Esophagus muscularis mucosa (tissue), 4 donors: Measurements from ENCODE around the gene SUN5. TPM values are rescaled to one million over a fixed set of nuclear protein-coding genes. Genes with fewer than 3 reads are reported as not detected.

Experiments
- DNase-seq: peaks from one replicate; pipeline ENCODE4 v3.0.0-alpha.2; 2017; ENCODE audit errors: extremely low spot score
- H3K27ac ChIP-seq, 4 donors: fragments of 200-600 bp; sonication (generic); replicated peaks in 1 of 4; 1 replicate in 3 of 4; 2 replicates in 1 of 4; pipeline ENCODE4 v1.5.1; 2016 to 2019; ENCODE audit warnings: mild to moderate bottlenecking in 1 of 4
- H3K27me3 ChIP-seq, 4 donors: fragments of 200-600 bp; sonication (generic); one replicate each; pipeline versions ENCODE4 v1.5.1 to v1.6.0; 2016 to 2019
- H3K36me3 ChIP-seq, 4 donors: fragments of 200-600 bp; sonication (generic); one replicate each; pipeline ENCODE4 v1.5.1; 2016 to 2019
- H3K4me1 ChIP-seq, 4 donors: fragments of 200-600 bp; sonication (generic); one replicate each; pipeline ENCODE4 v1.5.1; 2016 to 2019
- H3K4me3 ChIP-seq, 4 donors: fragments of 200-600 bp; sonication (generic); 1 replicate in 2 of 4; 2 replicates in 2 of 4; pipeline ENCODE4 v1.5.1; 2016 to 2019; ENCODE audit warnings: mild to moderate bottlenecking in 4 of 4, moderate library complexity in 1 of 4
- H3K9me3 ChIP-seq, 4 donors: fragments of 200-600 bp; sonication (generic); 1 replicate in 3 of 4; 2 replicates in 1 of 4; pipeline ENCODE4 v1.5.1; 2016 to 2019
- CTCF ChIP-seq, 3 experiments: fragments of 200-600 bp in 2 of 3; fragments of 450-650 bp in 1 of 3; sonication (generic) in 2 of 3; IDR thresholded peaks; one replicate each; pipeline ENCODE4 v1.5.1; 2017 to 2019; ENCODE audit warnings: antibody characterized with exemption in 3 of 3, mild to moderate bottlenecking in 2 of 3, moderate library complexity in 1 of 3
- EP300 ChIP-seq: sonication (generic); formaldehyde crosslinking; IDR thresholded peaks from one replicate; pipeline ENCODE4 v1.6.1; 2017; ENCODE audit warnings: antibody characterized with exemption
- POLR2A ChIP-seq: fragments of 450-650 bp; IDR thresholded peaks from one replicate; pipeline ENCODE4 v1.6.1; 2017; ENCODE audit warnings: antibody characterized with exemption, moderate library complexity, mild to moderate bottlenecking, low read depth
- POLR2AphosphoS5 ChIP-seq, 2 donors: sonication (generic); formaldehyde crosslinking; IDR thresholded peaks; one replicate each; pipeline ENCODE4 v1.6.1; 2017; ENCODE audit warnings: antibody characterized with exemption in 2 of 2
- WGBS: methylation state at CpG from one replicate; pipeline ENCODE4 v1.1.5; 2018; 5-methylcytosine and 5-hydroxymethylcytosine counted together
- intact Hi-C: fragments of 100-400 bp; cut with DNase I; formaldehyde crosslinking; loops from one replicate; pipeline ENCODE4 v1.15.1; 2023
- total RNA-seq, 4 donors: library from RNA; depleted of rRNA; stranded (reverse); fragments of >200 nt; gene quantifications; one replicate each; pipeline versions ENCODE4 v1.1.0 to v1.2.1, GENCODE V29; 2016

The SUN5 gene
- total RNA-seq, 4 donors from 2014 or later = not detected

DNA sequence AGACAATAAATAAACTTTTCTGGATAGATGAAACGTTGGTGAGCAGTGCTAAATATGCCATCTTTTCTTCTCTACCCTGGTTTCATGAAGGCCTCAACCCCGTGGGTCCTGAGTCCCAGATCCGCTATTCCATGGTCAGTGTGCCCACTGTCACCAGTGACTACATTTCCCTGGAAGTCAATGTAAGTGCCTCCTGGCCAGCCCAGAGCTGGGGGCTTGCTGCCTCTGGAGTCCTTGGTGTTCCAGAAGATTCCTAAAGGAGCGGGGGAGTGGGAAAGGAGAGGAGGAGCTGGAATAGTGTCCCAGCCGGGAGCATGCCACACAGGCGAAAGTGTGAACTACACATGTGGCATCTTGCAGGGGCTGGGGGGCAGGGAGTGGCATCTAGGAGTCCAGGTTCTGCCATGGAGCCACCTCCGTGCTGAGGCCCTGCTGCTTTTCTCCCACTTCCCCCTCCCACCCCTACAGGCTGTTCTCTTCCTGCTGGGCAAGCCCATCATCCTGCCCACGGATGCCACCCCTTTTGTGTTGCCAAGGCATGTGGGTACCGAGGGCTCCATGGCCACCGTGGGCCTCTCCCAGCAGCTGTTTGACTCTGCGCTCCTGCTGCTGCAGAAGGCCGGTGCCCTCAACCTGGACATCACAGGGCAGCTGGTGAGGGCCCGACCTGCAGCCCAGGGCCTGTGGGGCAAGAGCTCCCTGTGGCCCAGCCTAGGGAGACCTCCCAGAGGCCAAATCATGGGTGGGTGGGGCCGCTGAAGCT, 14.1 kb upstream of the SUN5 start:
- no peaks in the 10 kb centered on the region for H3K36me3 ChIP-seq
- H3K4me1 ChIP-seq = no peaks in the 10 kb centered on the region
- H3K4me3 ChIP-seq = no peak overlapping the region
- no peak for DNase-seq
- H3K9me3 ChIP-seq = no peaks in the 10 kb centered on the region
- intact Hi-C loops = no loop called here
- no peak overlapping the region for H3K27ac ChIP-seq
- no peak for TF ChIP-seq POLR2AphosphoS5 (IDR thresholded peaks at IDR 0.05)
- H3K27me3 ChIP-seq = peaks cover 0 to 29% (median 0%) of the 10 kb centered on the region in 4 donors
- 50% methylated on average over 10 of the region's 14 CpGs for WGBS

DNA sequence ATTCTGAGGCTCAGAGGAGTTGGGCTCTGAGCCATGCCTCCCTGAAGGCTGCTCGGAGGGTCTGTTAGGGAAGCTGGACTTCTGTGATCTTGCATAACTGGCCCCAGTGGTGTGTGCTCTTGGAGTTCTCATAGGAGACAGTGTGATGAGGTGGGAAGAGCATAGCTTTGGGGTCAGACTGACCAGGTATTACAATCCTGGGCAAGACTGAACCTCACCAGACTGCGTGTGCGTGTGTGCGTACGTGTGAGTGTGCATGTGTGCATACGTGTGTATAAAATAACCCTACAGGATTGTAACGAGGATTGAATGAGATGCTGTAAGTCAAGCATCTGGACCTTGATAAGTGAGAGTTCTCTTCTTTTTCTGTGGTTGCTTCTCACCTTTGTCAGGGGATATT, 13.3 kb upstream of the SUN5 start:
- TF ChIP-seq POLR2A = no peak
- no peak for TF ChIP-seq EP300
- no peak for TF ChIP-seq CTCF (IDR thresholded peaks at IDR 0.05)
- TF ChIP-seq POLR2AphosphoS5 (IDR thresholded peaks at IDR 0.05) = no peak
- Histone ChIP-seq H3K36me3 (no peaks in the 10 kb centered on the region), H3K9me3 (no peaks in the 10 kb centered on the region), H3K27ac (no peak overlapping the region), H3K27me3 (peaks cover 0 to 34% (median 0%) of the 10 kb centered on the region in 4 donors), H3K4me1 (no peaks in the 10 kb centered on the region), H3K4me3 (no peak overlapping the region)
- WGBS = 89% methylated on average over 6 of the region's 7 CpGs
- intact Hi-C loops = no loop called here
- DNase-seq = no peak

GRCh38 chr20:33016581-33017109, 12.4 kb upstream of the SUN5 start:
- Histone ChIP-seq H3K36me3 (no peaks in the 10 kb centered on the region), H3K9me3 (no peaks in the 10 kb centered on the region), H3K27me3 (peaks cover 0 to 43% (median 0%) of the 10 kb centered on the region in 4 donors), H3K4me3 (no peak overlapping the region), H3K4me1 (no peaks in the 10 kb centered on the region), H3K27ac (no peak overlapping the region)
- WGBS = 75% methylated on average over 7 of the region's 7 CpGs
- intact Hi-C loops = no loop called here
- TF ChIP-seq POLR2A (no peak), CTCF (IDR thresholded peaks at IDR 0.05) (no peak), EP300 (no peak), POLR2AphosphoS5 (IDR thresholded peaks at IDR 0.05) (no peak)
- no peak for DNase-seq

GRCh38 chr20:33015700-33016580, 11.7 kb upstream of the SUN5 start:
- H3K36me3 ChIP-seq = no peaks in the 10 kb centered on the region
- intact Hi-C loops = no loop called here

More at GRCh38 chr20:33015700-33016580, 11.7 kb upstream of the SUN5 start:
- no peak for TF ChIP-seq POLR2AphosphoS5 (IDR thresholded peaks at IDR 0.05)
- TF ChIP-seq EP300 = no peak
- TF ChIP-seq POLR2A = no peak
- no peak for TF ChIP-seq CTCF (IDR thresholded peaks at IDR 0.05)
- H3K4me3 ChIP-seq = no peak overlapping the region
- DNase-seq = no peak
- H3K27ac ChIP-seq = no peak overlapping the region
- no peaks in the 10 kb centered on the region for H3K9me3 ChIP-seq
- H3K27me3 ChIP-seq = peaks cover 0 to 50% (median 0%) of the 10 kb centered on the region in 4 donors
- no peaks in the 10 kb centered on the region for H3K4me1 ChIP-seq
- WGBS = 68% methylated on average over 12 of the region's 15 CpGs
